ENCODE results near the gene AFG3L2. TPM values are rescaled to one million over a fixed set of nuclear protein-coding genes. Genes with fewer than 3 reads are reported as not detected.
A peak's percentile ranks its signal among the peaks of the same experiment; 100 is the strongest.

The AFG3L2 gene
- total and polyA plus RNA-seq, 2 experiments from 2014 or later, result 44.1 to 60.8 TPM

DNA sequence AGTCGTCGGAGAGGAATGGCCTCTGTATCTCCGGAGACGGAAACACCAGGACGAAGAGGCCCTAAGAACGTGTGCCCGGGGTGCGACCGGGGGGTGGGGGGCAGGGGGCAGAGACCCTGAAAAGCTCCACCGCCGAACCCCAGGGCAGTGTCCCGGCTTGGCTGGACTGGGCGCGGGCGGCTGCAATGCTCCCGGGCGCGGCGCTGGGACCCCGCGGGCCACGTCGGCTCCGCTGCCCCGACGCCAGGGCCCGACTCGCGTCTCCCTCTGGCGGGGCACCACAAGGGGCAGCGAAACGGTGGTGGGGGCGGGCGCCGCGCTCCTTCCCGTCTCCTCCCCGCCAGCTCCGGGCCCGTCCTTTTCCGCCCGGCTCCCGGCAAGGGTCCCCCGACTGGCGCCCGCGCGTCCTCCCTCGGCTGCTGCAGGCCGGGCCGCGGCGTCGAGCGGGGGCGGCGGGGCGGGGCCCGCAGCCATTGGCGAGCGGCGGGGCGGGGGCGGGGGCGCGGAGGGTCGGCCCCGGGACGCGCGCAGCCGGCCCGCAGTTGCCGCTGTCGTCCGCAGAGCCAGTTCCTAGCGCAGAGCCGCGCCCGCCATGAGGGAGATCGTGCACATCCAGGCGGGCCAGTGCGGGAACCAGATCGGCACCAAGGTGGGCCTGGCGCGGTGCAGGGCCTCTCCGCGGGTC is 69.2 kb downstream of the AFG3L2 start, which contains the start of gene TUBB6:
Gene TUBB6 (plus strand): TSS at position 541 of the 685 bp plus-strand sequence. CDS start 52 bp downstream, at position 593.
- DNase-seq (ENCODE audit: low spot score), result peak; percentile 83
- Histone ChIP-seq H4K20me1 (ENCODE audit: insufficient read depth, poor library complexity, severe bottlenecking) (no peaks in the 10 kb centered on the region), H3K36me3 (replicated peaks; ENCODE audit: insufficient read depth, low read depth) (no peaks in the 10 kb centered on the region), H3K79me2 (peaks cover 24% of the 10 kb centered on the region), H3K9me3 (ENCODE audit: low read depth) (peaks cover 9% of the 10 kb centered on the region), H3K4me1 (ENCODE audit: insufficient read depth) (peaks cover 16% of the 10 kb centered on the region), H3K9me2 (replicated peaks; ENCODE audit: insufficient read depth) (no peaks in the 10 kb centered on the region), H3K27me3 (peaks cover 16% of the 10 kb centered on the region), H2AFZ (peak within 1 kb of the TSS; percentile 83), H3K4me3 (peak within 1 kb of the TSS; percentile 94), H3K4me2 (peak within 1 kb of the TSS; percentile 84), H3K27ac (peak within 1 kb of the TSS; percentile 98)
- WGBS (ENCODE audit: low lambda C conversion rate, missing lambda C conversion rate), result 3% methylated on average over 14 of the region's 88 CpGs
- TF ChIP-seq EZH2 (IDR thresholded peaks at IDR 0.05; ENCODE audit: borderline replicate concordance) (peak; percentile 18), EZH2phosphoT487 (IDR thresholded peaks at IDR 0.05; ENCODE audit: low read depth, severe bottlenecking, unreplicated experiment) (no peak)

DNA sequence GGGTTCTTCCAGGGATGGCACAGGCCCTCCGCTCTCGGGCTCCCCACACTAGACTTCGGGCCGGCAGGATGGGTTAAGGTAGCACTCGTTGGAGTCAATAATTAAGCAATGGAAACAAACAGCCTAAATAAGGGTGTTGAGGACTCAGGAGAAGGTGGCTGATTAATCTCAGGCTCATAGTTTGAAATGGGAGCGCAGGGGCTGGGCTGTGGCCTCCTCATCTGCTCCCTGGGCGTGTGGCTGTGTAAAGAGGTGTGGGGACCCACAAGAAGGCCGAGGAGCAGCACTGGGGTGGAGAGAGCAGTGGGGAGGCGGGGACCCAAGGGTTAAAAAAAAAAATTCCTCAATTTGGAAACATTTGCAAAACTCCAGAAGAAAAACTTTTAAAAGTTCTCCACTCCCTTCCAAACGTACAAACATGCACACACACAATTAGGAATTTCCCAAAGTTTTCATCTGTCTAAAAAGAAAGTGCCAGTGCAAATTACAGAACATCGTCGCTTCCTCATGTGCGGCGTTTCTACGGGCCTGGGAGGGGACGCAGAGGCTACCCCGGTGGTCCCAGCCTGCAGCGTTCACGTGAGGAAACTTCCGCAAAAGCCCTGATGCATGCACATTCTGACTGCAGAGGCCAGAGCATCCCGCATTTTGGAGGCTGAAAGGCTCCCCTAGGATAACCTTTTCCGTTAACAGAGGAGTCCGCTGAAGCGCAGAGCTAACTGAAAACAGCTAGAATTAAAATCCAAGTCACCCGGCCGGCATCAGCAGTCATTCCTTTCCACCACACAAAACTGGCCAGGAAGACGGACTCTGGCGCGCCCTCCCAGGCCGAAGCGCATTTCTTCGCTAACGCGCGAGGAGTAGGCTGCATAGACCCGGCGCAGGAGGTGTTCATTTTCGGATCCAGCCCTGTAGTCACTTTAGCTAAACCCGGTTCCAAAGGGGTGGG is 70.0 kb downstream of the AFG3L2 start:
- Histone ChIP-seq H3K4me3 (peak overlapping the region; percentile 51), H3K27me3 (peaks cover 16% of the 10 kb centered on the region), H3K4me1 (ENCODE audit: insufficient read depth) (peaks cover 22% of the 10 kb centered on the region), H3K36me3 (replicated peaks; ENCODE audit: insufficient read depth, low read depth) (no peaks in the 10 kb centered on the region), H3K9me2 (replicated peaks; ENCODE audit: insufficient read depth) (no peaks in the 10 kb centered on the region), H4K20me1 (ENCODE audit: insufficient read depth, poor library complexity, severe bottlenecking) (no peaks in the 10 kb centered on the region), H3K4me2 (peak overlapping the region; percentile 84), H2AFZ (peak overlapping the region; percentile 71), H3K27ac (peak overlapping the region; percentile 92), H3K9me3 (ENCODE audit: low read depth) (peaks cover 3% of the 10 kb centered on the region), H3K79me2 (peaks cover 24% of the 10 kb centered on the region)
- WGBS (ENCODE audit: low lambda C conversion rate, missing lambda C conversion rate), result 21% methylated on average over 39 of the region's 39 CpGs
- TF ChIP-seq, protein P1, sequence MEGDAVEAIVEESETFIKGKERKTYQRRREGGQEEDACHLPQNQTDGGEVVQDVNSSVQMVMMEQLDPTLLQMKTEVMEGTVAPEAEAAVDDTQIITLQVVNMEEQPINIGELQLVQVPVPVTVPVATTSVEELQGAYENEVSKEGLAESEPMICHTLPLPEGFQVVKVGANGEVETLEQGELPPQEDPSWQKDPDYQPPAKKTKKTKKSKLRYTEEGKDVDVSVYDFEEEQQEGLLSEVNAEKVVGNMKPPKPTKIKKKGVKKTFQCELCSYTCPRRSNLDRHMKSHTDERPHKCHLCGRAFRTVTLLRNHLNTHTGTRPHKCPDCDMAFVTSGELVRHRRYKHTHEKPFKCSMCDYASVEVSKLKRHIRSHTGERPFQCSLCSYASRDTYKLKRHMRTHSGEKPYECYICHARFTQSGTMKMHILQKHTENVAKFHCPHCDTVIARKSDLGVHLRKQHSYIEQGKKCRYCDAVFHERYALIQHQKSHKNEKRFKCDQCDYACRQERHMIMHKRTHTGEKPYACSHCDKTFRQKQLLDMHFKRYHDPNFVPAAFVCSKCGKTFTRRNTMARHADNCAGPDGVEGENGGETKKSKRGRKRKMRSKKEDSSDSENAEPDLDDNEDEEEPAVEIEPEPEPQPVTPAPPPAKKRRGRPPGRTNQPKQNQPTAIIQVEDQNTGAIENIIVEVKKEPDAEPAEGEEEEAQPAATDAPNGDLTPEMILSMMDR (IDR thresholded peaks at IDR 0.05; ENCODE audit: poor library complexity), result peak; percentile 19
- TF ChIP-seq EZH2phosphoT487 (IDR thresholded peaks at IDR 0.05; ENCODE audit: low read depth, severe bottlenecking, unreplicated experiment), result no peak
- peak; percentile 65 for TF ChIP-seq EZH2 (IDR thresholded peaks at IDR 0.05; ENCODE audit: borderline replicate concordance)
- peak; percentile 65 for DNase-seq (ENCODE audit: low spot score)

DNA sequence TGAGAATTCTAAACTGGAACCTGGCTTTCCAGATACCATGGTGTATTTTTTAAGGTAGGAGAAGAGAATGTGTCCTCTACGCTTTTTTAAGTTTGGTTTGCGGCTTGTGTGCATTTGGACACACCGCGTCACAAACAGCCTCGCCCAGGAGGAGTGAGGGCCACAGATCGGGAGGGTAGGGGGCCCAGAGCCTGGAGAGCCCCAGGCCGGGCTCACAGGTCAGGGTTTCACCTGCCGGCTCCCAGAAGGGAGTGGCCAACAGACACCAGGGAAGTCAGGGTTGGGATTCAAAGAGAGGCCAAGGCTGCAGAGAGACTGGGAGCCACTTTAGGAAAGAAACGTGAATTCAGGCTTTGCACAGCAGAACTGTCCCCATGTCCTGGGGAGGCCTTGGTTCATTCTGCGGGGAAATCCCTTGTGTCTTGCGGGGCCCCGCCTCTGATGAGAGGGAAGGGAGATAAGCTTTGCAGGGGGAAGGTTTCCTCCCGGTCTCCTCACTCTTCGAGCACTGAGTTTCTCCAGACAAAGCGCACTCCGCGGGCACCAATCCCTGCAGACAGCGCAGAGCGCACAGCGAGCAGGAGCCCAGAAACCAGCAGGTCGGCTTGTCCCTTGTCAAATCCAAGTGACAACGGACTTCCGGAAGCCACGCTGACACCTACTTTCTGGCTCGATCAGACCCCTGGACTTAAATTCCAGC is 70.9 kb downstream of the AFG3L2 start:
- TF ChIP-seq EZH2 (IDR thresholded peaks at IDR 0.05; ENCODE audit: borderline replicate concordance), result no peak
- WGBS (ENCODE audit: low lambda C conversion rate, missing lambda C conversion rate), result 62% methylated on average over 25 of the region's 25 CpGs
- Histone ChIP-seq H3K79me2 (peaks cover 22% of the 10 kb centered on the region), H3K27me3 (peaks cover 16% of the 10 kb centered on the region), H3K9me2 (replicated peaks; ENCODE audit: insufficient read depth) (no peaks in the 10 kb centered on the region), H3K4me3 (no peak overlapping the region), H3K36me3 (replicated peaks; ENCODE audit: insufficient read depth, low read depth) (no peaks in the 10 kb centered on the region), H3K4me1 (ENCODE audit: insufficient read depth) (peaks cover 22% of the 10 kb centered on the region), H4K20me1 (ENCODE audit: insufficient read depth, poor library complexity, severe bottlenecking) (no peaks in the 10 kb centered on the region), H3K9me3 (ENCODE audit: low read depth) (no peaks in the 10 kb centered on the region), H3K27ac (no peak overlapping the region), H2AFZ (no peak overlapping the region), H3K4me2 (peak overlapping the region; percentile 84)
- no peak for DNase-seq (ENCODE audit: low spot score)

DNA sequence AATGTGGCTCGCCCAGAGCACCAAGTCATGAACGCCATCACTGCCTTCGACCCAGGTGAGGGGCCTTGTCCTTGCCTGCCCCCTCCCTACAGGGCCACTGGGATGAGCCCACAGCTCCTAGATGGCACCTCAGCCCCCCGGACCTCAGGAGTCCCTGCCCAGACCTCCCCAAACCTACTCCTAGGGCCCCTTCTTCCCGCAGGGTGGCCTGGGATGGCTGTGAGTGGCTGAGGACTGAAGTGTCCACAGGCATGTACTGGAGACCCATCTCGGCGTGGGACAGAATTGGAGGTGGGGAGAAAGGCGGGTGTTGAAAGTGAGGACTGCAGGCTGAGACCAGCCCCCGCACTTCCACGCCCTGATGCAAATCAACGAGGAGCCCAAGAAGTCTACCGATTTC is 71.8 kb downstream of the AFG3L2 start:
- H3K79me2 ChIP-seq, result peaks cover 13% of the 10 kb centered on the region
- H3K4me3 ChIP-seq, result no peak overlapping the region
- no peaks in the 10 kb centered on the region for H3K9me2 ChIP-seq (replicated peaks; ENCODE audit: insufficient read depth)
- no peak for DNase-seq (ENCODE audit: low spot score)
- no peak overlapping the region for H3K4me2 ChIP-seq
- 91% methylated on average over 12 of the region's 12 CpGs for WGBS (ENCODE audit: low lambda C conversion rate, missing lambda C conversion rate)
- H2AFZ ChIP-seq, result no peak overlapping the region
- peaks cover 22% of the 10 kb centered on the region for H3K4me1 ChIP-seq (ENCODE audit: insufficient read depth)
- no peaks in the 10 kb centered on the region for H3K9me3 ChIP-seq (ENCODE audit: low read depth)
- H4K20me1 ChIP-seq (ENCODE audit: insufficient read depth, poor library complexity, severe bottlenecking), result no peaks in the 10 kb centered on the region
- H3K36me3 ChIP-seq (replicated peaks; ENCODE audit: insufficient read depth, low read depth), result no peaks in the 10 kb centered on the region
- TF ChIP-seq EZH2phosphoT487 (IDR thresholded peaks at IDR 0.05; ENCODE audit: low read depth, severe bottlenecking, unreplicated experiment), result no peak
- TF ChIP-seq, protein P1 (IDR thresholded peaks at IDR 0.05; ENCODE audit: poor library complexity), result no peak
- TF ChIP-seq EZH2 (IDR thresholded peaks at IDR 0.05; ENCODE audit: borderline replicate concordance), result no peak
- H3K27me3 ChIP-seq, result peaks cover 16% of the 10 kb centered on the region
- no peak overlapping the region for H3K27ac ChIP-seq
